WI38 (cell line): ENCODE results near the gene SLC7A8.

ENCODE experiments used
- H3K4me3 ChIP-seq: 2 replicates; pipeline ENCODE4 v1.5.1; 2011; ENCODE audit warnings: low read depth, mild to moderate bottlenecking, control low read depth, low read length
- CTCF ChIP-seq: IDR thresholded peaks from 2 replicates; pipeline ENCODE4 v1.5.1; 2012; ENCODE audit warnings: low read depth, mild to moderate bottlenecking, control low read depth, low read length

The SLC7A8 gene

GRCh38 chr14:23117371-23118020 is 66.0 kb downstream of the SLC7A8 start:
- no peak overlapping the region for H3K4me3 ChIP-seq
- no peak for TF ChIP-seq CTCF

GRCh38 chr14:23115918-23116317 is 67.5 kb downstream of the SLC7A8 start:
- no peak overlapping the region for H3K4me3 ChIP-seq
- TF ChIP-seq CTCF = no peak

- no peak for TF ChIP-seq CTCF
- no peak overlapping the region for H3K4me3 ChIP-seq
Measured at GRCh38 chr14:23115039-23115731, 68.3 kb downstream of the SLC7A8 start.

- no peak for TF ChIP-seq CTCF
- 0 out of 2 replicates have a peak overlapping the region, but pooled peaks have one; percentile 3 for H3K4me3 ChIP-seq
Measured at GRCh38 chr14:23114669-23115038, 68.8 kb downstream of the SLC7A8 start.

- no peak overlapping the region for H3K4me3 ChIP-seq
- no peak for TF ChIP-seq CTCF
Measured at GRCh38 chr14:23114120-23114458, 69.4 kb downstream of the SLC7A8 start.

GRCh38 chr14:23113431-23114119 is 69.9 kb downstream of the SLC7A8 start:
- H3K4me3 ChIP-seq = no peak overlapping the region
- TF ChIP-seq CTCF = no peak
